ENCODE data around the gene CFAP99.

Gene CFAP99

GRCh38 chr4:2478229-2478628 is 59.5 kb downstream of the CFAP99 start:
- DNase-seq: no peak

GRCh38 chr4:2480649-2481048 is 61.9 kb downstream of the CFAP99 start:
- no peak for DNase-seq

GRCh38 chr4:2482192-2482591 is 63.4 kb downstream of the CFAP99 start:
- no peak for DNase-seq

GRCh38 chr4:2482693-2483092 is 63.9 kb downstream of the CFAP99 start:
- DNase-seq: no peak

- peak; percentile 13 for DNase-seq
Measured at GRCh38 chr4:2483237-2483636, 64.5 kb downstream of the CFAP99 start.

GRCh38 chr4:2484185-2484584 is 65.4 kb downstream of the CFAP99 start:
- DNase-seq: no peak

- DNase-seq: no peak
Measured at GRCh38 chr4:2484993-2485392, 66.2 kb downstream of the CFAP99 start.

- no peak for DNase-seq
Measured at GRCh38 chr4:2485956-2486355, 67.2 kb downstream of the CFAP99 start.

GRCh38 chr4:2486981-2487380 is 68.2 kb downstream of the CFAP99 start:
- no peak for DNase-seq

GRCh38 chr4:2487632-2488031 is 68.9 kb downstream of the CFAP99 start:
- no peak for DNase-seq

GRCh38 chr4:2489081-2489805 is 70.5 kb downstream of the CFAP99 start:
- no peak for DNase-seq

GRCh38 chr4:2489841-2490552 is 71.2 kb downstream of the CFAP99 start:
- DNase-seq: no peak

- DNase-seq: no peak
Measured at GRCh38 chr4:2492970-2493369, 74.2 kb downstream of the CFAP99 start.

GRCh38 chr4:2494992-2495391 is 76.2 kb downstream of the CFAP99 start:
- DNase-seq: no peak

GRCh38 chr4:2497324-2497723 is 78.6 kb downstream of the CFAP99 start:
- no peak for DNase-seq

GRCh38 chr4:2497931-2498330 is 79.2 kb downstream of the CFAP99 start:
- no peak for DNase-seq

- DNase-seq: no peak
Measured at GRCh38 chr4:2500547-2500946, 81.8 kb downstream of the CFAP99 start.

GRCh38 chr4:2501034-2501594 is 82.4 kb downstream of the CFAP99 start:
- DNase-seq: no peak

- no peak for DNase-seq
Measured at GRCh38 chr4:2503809-2504208, 85.1 kb downstream of the CFAP99 start.

GRCh38 chr4:2507259-2507658 is 88.5 kb downstream of the CFAP99 start:
- no peak for DNase-seq

- DNase-seq: no peak
Measured at GRCh38 chr4:2507855-2508254, 89.1 kb downstream of the CFAP99 start.

GRCh38 chr4:2510351-2511259 is 91.8 kb downstream of the CFAP99 start:
- DNase-seq: no peak

- DNase-seq: no peak
Measured at GRCh38 chr4:2511645-2512131, 92.9 kb downstream of the CFAP99 start.

Data from NCI-H526 treated with DMSO at 0.1 percent for 48 hours (cell line).